SK-N-SH (cell line): ENCODE results near the gene ARHGAP26. TPM values are rescaled to one million over a fixed set of nuclear protein-coding genes. Genes with fewer than 3 reads are reported as not detected.

Source experiments
- CTCF ChIA-PET: fragments of 300-600, 350-600 bp; formaldehyde crosslinking; extraction: SDS; loops from one replicate; lab custom pipeline; 2021; lab: Yijun Ruan, JAX
- POLR2A ChIA-PET: fragments of 350-600 bp; sonication (Branson Sonifier 250); formaldehyde crosslinking; extraction: SDS; loops from one replicate; lab custom pipeline; 2020; ENCODE audit warnings: antibody characterized with exemption, inconsistent platforms; lab: Yijun Ruan, JAX
- DNase-seq: peaks from one replicate; pipeline ENCODE4 v3.0.0; 2012
- H2AFZ ChIP-seq: fragments of 200-600 bp; sonication (generic); 2 replicates; pipeline ENCODE4 v1.8.1; 2016; ENCODE audit warnings: antibody characterized with exemption, mild to moderate bottlenecking, low read depth
- H3F3A ChIP-seq: fragments of 200-600 bp; sonication (generic); replicated peaks from 2 replicates; pipeline ENCODE3; 2016; ENCODE audit warnings: antibody characterized with exemption, mild to moderate bottlenecking; ENCODE audit not compliant: insufficient read depth
- H3K27ac ChIP-seq, 2 experiments: fragments of 200-500 bp in 1 of 2; fragments of 200-600 bp in 1 of 2; sonication (Bioruptor generic) in 1 of 2; sonication (generic), shearing (Covaris generic) in 1 of 2; 2 replicates each; pipeline versions ENCODE4 v1.5.1 to v1.6.1; 2014 to 2016; ENCODE audit warnings: low read depth in 2 of 2, inconsistent platforms in 1 of 2, low read length in 1 of 2, mild to moderate bottlenecking in 1 of 2, mixed read lengths in 1 of 2
- H3K27me3 ChIP-seq: fragments of 200-600 bp; sonication (generic), shearing (Covaris generic); 2 replicates; pipeline ENCODE4 v1.6.1; 2016; ENCODE audit warnings: mixed run types; ENCODE audit not compliant: insufficient read depth
- H3K36me3 ChIP-seq, 2 experiments: fragments of 200-500 bp in 1 of 2; fragments of 200-600 bp in 1 of 2; sonication (Bioruptor generic) in 1 of 2; sonication (generic) in 1 of 2; replicated peaks in 1 of 2; 2 replicates each; pipeline versions ENCODE3 to v1.5.1; 2014 to 2016; ENCODE audit warnings: low read length in 1 of 2, mild to moderate bottlenecking in 1 of 2; ENCODE audit not compliant: insufficient read depth in 2 of 2, control insufficient read depth in 1 of 2
- H3K4me1 ChIP-seq, 2 experiments: fragments of 200-500 bp in 1 of 2; fragments of 200-600 bp in 1 of 2; sonication (Bioruptor generic) in 1 of 2; sonication (generic), shearing (Covaris generic) in 1 of 2; 2 replicates each; pipeline versions ENCODE4 v1.5.1 to v1.6.1; 2014 to 2016; ENCODE audit warnings: low read depth in 1 of 2, low read length in 1 of 2, mixed run types in 1 of 2; ENCODE audit not compliant: insufficient read depth in 2 of 2, control insufficient read depth in 1 of 2
- H3K4me2 ChIP-seq: fragments of 200-600 bp; sonication (generic), shearing (Covaris generic); 2 replicates; pipeline ENCODE4 v1.6.1; 2017; ENCODE audit warnings: mixed run types
- H3K4me3 ChIP-seq, 2 experiments: fragments of 200-500 bp in 1 of 2; fragments of 200-600 bp in 1 of 2; sonication (Bioruptor generic) in 1 of 2; sonication (generic), shearing (Covaris generic) in 1 of 2; 2 replicates each; pipeline versions ENCODE4 v1.5.1 to v1.8.1; 2014 to 2016; ENCODE audit warnings: low read depth in 2 of 2, inconsistent platforms in 1 of 2, low read length in 1 of 2, mild to moderate bottlenecking in 1 of 2, mixed read lengths in 1 of 2, moderate library complexity in 1 of 2
- H3K79me2 ChIP-seq: fragments of 200-600 bp; sonication (generic); 2 replicates; pipeline ENCODE4 v1.8.1; 2017; ENCODE audit warnings: mild to moderate bottlenecking; ENCODE audit not compliant: insufficient read depth
- H3K9ac ChIP-seq: fragments of 200-600 bp; sonication (generic); 2 replicates; pipeline ENCODE4 v1.6.1; 2017; ENCODE audit warnings: mixed run types
- H3K9me2 ChIP-seq: fragments of 200-600 bp; sonication (generic); 2 replicates; pipeline ENCODE4 v1.6.1; 2017; ENCODE audit warnings: mixed run types
- H3K9me3 ChIP-seq: fragments of 200-600 bp; sonication (generic); 2 replicates; pipeline ENCODE4 v1.6.1; 2017; ENCODE audit warnings: mixed run types, mild to moderate bottlenecking, moderate library complexity
- H4K20me1 ChIP-seq: fragments of 200-600 bp; sonication (generic); 2 replicates; pipeline ENCODE4 v1.6.1; 2017; ENCODE audit warnings: mild to moderate bottlenecking, mixed run types; ENCODE audit not compliant: insufficient read depth
- CHD2 ChIP-seq: fragments of 150-350 bp; IDR thresholded peaks from 2 replicates; pipeline ENCODE4 v1.6.1; 2018; ENCODE audit warnings: low read length; ENCODE audit not compliant: partially characterized antibody
- FOXJ3 ChIP-seq: sonication (generic); formaldehyde crosslinking; IDR thresholded peaks from 2 replicates; pipeline ENCODE4 v1.5.1; 2020; ENCODE audit warnings: mild to moderate bottlenecking, missing genetic modification reagents
- FOXM1 ChIP-seq: IDR thresholded peaks from 2 replicates; pipeline ENCODE4 v1.4.0; 2012; ENCODE audit warnings: low read depth, mild to moderate bottlenecking
- GATA2 ChIP-seq: sonication (generic); formaldehyde crosslinking; IDR thresholded peaks from 2 replicates; pipeline ENCODE4 v1.5.0; 2020; ENCODE audit warnings: mild to moderate bottlenecking, missing genetic modification reagents
- MEF2A ChIP-seq: IDR thresholded peaks from 2 replicates; pipeline ENCODE4 v1.4.0; 2012; ENCODE audit warnings: low read depth, borderline replicate concordance
- MXI1 ChIP-seq: IDR thresholded peaks from 2 replicates; pipeline ENCODE4 v1.6.1; 2012; ENCODE audit warnings: mild to moderate bottlenecking, low read depth, low read length, improper control_type of control experiment
- RCOR1 ChIP-seq: fragments of 150-350 bp; IDR thresholded peaks from 2 replicates; pipeline ENCODE4 v1.6.1; 2017; ENCODE audit warnings: antibody characterized with exemption, low read length
- RFX5 ChIP-seq: IDR thresholded peaks from 2 replicates; pipeline ENCODE4 v1.6.1; 2012; ENCODE audit warnings: mild to moderate bottlenecking, improper control_type of control experiment, low read length
- RXRA ChIP-seq: IDR thresholded peaks from 2 replicates; pipeline ENCODE4 v1.4.0; 2012; ENCODE audit warnings: low read depth, mild to moderate bottlenecking, borderline replicate concordance
- SMC3 ChIP-seq: IDR thresholded peaks from 2 replicates; pipeline ENCODE4 v1.6.1; 2012; ENCODE audit warnings: low read depth, low read length, improper control_type of control experiment
- TAF1 ChIP-seq: IDR thresholded peaks from 2 replicates; pipeline ENCODE4 v1.6.1; 2012; ENCODE audit warnings: low read depth, mild to moderate bottlenecking, low read length, moderate library complexity, borderline replicate concordance
- YY1 ChIP-seq: IDR thresholded peaks from 2 replicates; pipeline ENCODE4 v1.4.0; 2012; ENCODE audit warnings: low read depth, mild to moderate bottlenecking
- WGBS: methylation state at CpG from one replicate; pipeline ENCODE4 v1.1.6; 2017; ENCODE audit warnings: low lambda C conversion rate; 5-methylcytosine and 5-hydroxymethylcytosine counted together
- polyA plus RNA-seq, 3 experiments: library from polyadenylated mRNA; depleted of rRNA; stranded (reverse); fragments of >200 nt; gene quantifications; 2 replicates each; pipeline ENCODE4 v1.2.3, GENCODE V29; 2012
- TF ChIP-seq, protein P1 (sequence below): IDR thresholded peaks from 2 replicates; pipeline ENCODE4 v1.6.1; 2012; ENCODE audit warnings: mild to moderate bottlenecking, low read depth, low read length, moderate library complexity
- TF ChIP-seq, protein P2 (sequence below): fragments of 150-350 bp; IDR thresholded peaks from 2 replicates; pipeline ENCODE4 v1.6.1; 2016; ENCODE audit warnings: mild to moderate bottlenecking, low read depth, low read length
- TF ChIP-seq, protein P3 (sequence below): IDR thresholded peaks from 2 replicates; pipeline ENCODE4 v1.4.0; 2012; ENCODE audit warnings: low read depth, borderline replicate concordance
- TF ChIP-seq, protein P4 (sequence below): fragments of 150-350 bp; IDR thresholded peaks from 2 replicates; pipeline ENCODE4 v1.6.1; 2017; ENCODE audit warnings: antibody characterized with exemption, low read length, low read depth, borderline replicate concordance
- TF ChIP-seq, protein P5 (sequence below): IDR thresholded peaks from 2 replicates; pipeline ENCODE4 v1.4.0; 2012; ENCODE audit warnings: low read depth, borderline replicate concordance

Gene ARHGAP26
- polyA plus RNA-seq, 1 of the 3 experiments (the other 2 are of a cell fraction): 6.1 TPM

DNA sequence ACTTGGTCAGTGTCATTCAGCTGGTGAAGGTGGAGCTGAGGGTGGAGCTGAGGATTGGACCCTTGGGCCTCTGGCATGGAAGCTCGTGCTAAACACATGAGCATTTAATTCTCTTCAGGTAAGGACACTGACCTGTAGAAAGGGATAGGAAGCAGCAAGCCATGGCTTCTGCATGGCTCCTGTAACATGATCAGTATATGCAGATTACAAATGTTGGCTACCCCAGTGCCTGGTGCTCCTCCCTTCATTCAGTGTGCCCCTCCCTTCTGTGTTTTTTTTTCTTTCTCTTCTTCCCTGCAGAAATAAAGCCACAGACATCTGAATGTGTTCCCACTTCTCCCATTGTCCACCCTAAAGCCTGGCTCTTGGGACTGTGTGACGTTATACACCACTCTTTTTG is 52.9 kb downstream of the ARHGAP26 start:
- TF ChIP-seq, protein P1, sequence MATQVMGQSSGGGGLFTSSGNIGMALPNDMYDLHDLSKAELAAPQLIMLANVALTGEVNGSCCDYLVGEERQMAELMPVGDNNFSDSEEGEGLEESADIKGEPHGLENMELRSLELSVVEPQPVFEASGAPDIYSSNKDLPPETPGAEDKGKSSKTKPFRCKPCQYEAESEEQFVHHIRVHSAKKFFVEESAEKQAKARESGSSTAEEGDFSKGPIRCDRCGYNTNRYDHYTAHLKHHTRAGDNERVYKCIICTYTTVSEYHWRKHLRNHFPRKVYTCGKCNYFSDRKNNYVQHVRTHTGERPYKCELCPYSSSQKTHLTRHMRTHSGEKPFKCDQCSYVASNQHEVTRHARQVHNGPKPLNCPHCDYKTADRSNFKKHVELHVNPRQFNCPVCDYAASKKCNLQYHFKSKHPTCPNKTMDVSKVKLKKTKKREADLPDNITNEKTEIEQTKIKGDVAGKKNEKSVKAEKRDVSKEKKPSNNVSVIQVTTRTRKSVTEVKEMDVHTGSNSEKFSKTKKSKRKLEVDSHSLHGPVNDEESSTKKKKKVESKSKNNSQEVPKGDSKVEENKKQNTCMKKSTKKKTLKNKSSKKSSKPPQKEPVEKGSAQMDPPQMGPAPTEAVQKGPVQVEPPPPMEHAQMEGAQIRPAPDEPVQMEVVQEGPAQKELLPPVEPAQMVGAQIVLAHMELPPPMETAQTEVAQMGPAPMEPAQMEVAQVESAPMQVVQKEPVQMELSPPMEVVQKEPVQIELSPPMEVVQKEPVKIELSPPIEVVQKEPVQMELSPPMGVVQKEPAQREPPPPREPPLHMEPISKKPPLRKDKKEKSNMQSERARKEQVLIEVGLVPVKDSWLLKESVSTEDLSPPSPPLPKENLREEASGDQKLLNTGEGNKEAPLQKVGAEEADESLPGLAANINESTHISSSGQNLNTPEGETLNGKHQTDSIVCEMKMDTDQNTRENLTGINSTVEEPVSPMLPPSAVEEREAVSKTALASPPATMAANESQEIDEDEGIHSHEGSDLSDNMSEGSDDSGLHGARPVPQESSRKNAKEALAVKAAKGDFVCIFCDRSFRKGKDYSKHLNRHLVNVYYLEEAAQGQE: no peak
- no peak for TF ChIP-seq GATA2 (CRISPR knock-in tag)
- TF ChIP-seq, protein P2, sequence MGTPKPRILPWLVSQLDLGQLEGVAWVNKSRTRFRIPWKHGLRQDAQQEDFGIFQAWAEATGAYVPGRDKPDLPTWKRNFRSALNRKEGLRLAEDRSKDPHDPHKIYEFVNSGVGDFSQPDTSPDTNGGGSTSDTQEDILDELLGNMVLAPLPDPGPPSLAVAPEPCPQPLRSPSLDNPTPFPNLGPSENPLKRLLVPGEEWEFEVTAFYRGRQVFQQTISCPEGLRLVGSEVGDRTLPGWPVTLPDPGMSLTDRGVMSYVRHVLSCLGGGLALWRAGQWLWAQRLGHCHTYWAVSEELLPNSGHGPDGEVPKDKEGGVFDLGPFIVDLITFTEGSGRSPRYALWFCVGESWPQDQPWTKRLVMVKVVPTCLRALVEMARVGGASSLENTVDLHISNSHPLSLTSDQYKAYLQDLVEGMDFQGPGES: no peak
- TF ChIP-seq, protein P3, sequence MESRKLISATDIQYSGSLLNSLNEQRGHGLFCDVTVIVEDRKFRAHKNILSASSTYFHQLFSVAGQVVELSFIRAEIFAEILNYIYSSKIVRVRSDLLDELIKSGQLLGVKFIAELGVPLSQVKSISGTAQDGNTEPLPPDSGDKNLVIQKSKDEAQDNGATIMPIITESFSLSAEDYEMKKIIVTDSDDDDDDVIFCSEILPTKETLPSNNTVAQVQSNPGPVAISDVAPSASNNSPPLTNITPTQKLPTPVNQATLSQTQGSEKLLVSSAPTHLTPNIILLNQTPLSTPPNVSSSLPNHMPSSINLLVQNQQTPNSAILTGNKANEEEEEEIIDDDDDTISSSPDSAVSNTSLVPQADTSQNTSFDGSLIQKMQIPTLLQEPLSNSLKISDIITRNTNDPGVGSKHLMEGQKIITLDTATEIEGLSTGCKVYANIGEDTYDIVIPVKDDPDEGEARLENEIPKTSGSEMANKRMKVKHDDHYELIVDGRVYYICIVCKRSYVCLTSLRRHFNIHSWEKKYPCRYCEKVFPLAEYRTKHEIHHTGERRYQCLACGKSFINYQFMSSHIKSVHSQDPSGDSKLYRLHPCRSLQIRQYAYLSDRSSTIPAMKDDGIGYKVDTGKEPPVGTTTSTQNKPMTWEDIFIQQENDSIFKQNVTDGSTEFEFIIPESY: no peak
- TF ChIP-seq MEF2A: no peak
- TF ChIP-seq FOXM1: no peak
- TF ChIP-seq TAF1: no peak
- Histone ChIP-seq H3K4me3 (no peak overlapping the region), H3K4me1 (peaks cover 59 to 66% of the 10 kb centered on the region in 2 experiments), H3K9ac (no peak overlapping the region), H3K27ac (peak overlapping the region in 1 of 2 experiments; percentile 31; a peak in 2 of 4 replicates), H3K9me3 (no peaks in the 10 kb centered on the region), H2AFZ (no peak overlapping the region), H3K4me2 (peak overlapping the region; percentile 35; the same call in 1 of the 2 replicates), H3K9me2 (no peaks in the 10 kb centered on the region), H3K27me3 (no peaks in the 10 kb centered on the region), H3K79me2 (no peaks in the 10 kb centered on the region), H3F3A (peaks cover 50% of the 10 kb centered on the region), H3K36me3 (no peaks in the 10 kb centered on the region), H4K20me1 (no peaks in the 10 kb centered on the region)
- ChIA-PET POLR2A (no interaction called here), CTCF (interaction anchor here (0.8 to 1.4 kb wide), 2 partner anchors 54 to 106 kb away, joined by 3 to 4 read pairs; no protein-coding TSS in a partner anchor)
- 89% methylated on average over 2 of the region's 2 CpGs for WGBS
- no peak for DNase-seq

DNA sequence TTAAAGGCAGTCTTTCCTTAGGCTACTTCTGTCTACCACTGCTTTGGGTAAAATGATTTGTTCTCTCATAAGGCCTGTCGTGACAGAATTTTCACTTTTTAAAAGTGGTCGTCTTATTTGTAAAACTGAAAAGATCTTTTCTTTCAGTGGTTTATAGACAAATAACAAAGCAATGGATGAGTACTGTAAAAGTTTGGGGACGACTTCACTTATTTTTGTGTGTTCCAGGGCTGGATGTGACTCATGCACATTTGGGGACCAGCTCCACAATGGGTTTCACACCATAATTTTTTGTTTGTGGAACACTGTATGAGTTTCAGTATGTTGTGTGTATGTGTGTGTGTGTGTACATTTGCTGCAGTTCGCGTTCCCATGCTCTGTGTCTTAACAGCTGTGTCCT is 53.6 kb downstream of the ARHGAP26 start:
- 86% methylated on average over 5 of the region's 5 CpGs for WGBS
- Histone ChIP-seq H3K9me3 (no peaks in the 10 kb centered on the region), H3K36me3 (no peaks in the 10 kb centered on the region), H3K27ac (peak overlapping the region in 1 of 2 experiments; percentile 31; a peak in 1 of 4 replicates), H3K27me3 (no peaks in the 10 kb centered on the region), H3K4me3 (no peak overlapping the region), H3K9me2 (no peaks in the 10 kb centered on the region), H3K9ac (no peak overlapping the region), H3K4me2 (no peak overlapping the region), H2AFZ (no peak overlapping the region), H4K20me1 (no peaks in the 10 kb centered on the region), H3F3A (peaks cover 52% of the 10 kb centered on the region), H3K4me1 (peaks cover 58 to 72% of the 10 kb centered on the region in 2 experiments), H3K79me2 (peaks cover under 1% of the 10 kb centered on the region; the same call in 1 of the 2 replicates)
- ChIA-PET POLR2A (no interaction called here), CTCF (interaction anchor here (0.6 to 1.0 kb wide), 4 partner anchors 10 to 65 kb away, joined by 3 to 5 read pairs (median 3); no protein-coding TSS in a partner anchor)
- no peak for DNase-seq
- no peak for TF ChIP-seq SMC3
- TF ChIP-seq RFX5: no peak
- TF ChIP-seq RXRA: no peak
- no peak for TF ChIP-seq MEF2A
- TF ChIP-seq, protein P4, sequence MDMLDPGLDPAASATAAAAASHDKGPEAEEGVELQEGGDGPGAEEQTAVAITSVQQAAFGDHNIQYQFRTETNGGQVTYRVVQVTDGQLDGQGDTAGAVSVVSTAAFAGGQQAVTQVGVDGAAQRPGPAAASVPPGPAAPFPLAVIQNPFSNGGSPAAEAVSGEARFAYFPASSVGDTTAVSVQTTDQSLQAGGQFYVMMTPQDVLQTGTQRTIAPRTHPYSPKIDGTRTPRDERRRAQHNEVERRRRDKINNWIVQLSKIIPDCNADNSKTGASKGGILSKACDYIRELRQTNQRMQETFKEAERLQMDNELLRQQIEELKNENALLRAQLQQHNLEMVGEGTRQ: no peak
- TF ChIP-seq, protein P5, sequence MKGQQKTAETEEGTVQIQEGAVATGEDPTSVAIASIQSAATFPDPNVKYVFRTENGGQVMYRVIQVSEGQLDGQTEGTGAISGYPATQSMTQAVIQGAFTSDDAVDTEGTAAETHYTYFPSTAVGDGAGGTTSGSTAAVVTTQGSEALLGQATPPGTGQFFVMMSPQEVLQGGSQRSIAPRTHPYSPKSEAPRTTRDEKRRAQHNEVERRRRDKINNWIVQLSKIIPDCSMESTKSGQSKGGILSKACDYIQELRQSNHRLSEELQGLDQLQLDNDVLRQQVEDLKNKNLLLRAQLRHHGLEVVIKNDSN: no peak
- no peak for TF ChIP-seq MXI1
- no peak for TF ChIP-seq YY1
- no peak for TF ChIP-seq RCOR1
- TF ChIP-seq CHD2: no peak
- no peak for TF ChIP-seq FOXJ3
